Dendritic cell treated with granulocyte-macrophage colony-stimulating factor and Interleukin-4, amounts not matched to agents 40 ng/mL and 50 ng/mL, for 4 days (primary cell): Measurements from ENCODE around the gene PIP5K1C.

Experiments
- H3K27ac Mint-ChIP-seq: one replicate; pipeline ENCODE4 v1.8.0; 2022; ENCODE audit warnings: mild to moderate bottlenecking, mixed read lengths
- H3K27me3 Mint-ChIP-seq: one replicate; pipeline ENCODE4 v1.8.0; 2022; ENCODE audit warnings: mild to moderate bottlenecking, mixed read lengths
- H3K36me3 Mint-ChIP-seq: one replicate; pipeline ENCODE4 v1.8.0; 2022; ENCODE audit warnings: low read depth, mixed read lengths
- H3K4me1 Mint-ChIP-seq: one replicate; pipeline ENCODE4 v1.8.0; 2022; ENCODE audit warnings: low read depth, mixed read lengths
- H3K4me3 Mint-ChIP-seq: one replicate; pipeline ENCODE4 v1.8.0; 2022; ENCODE audit warnings: mild to moderate bottlenecking, moderate library complexity, mixed read lengths
- H3K9me3 Mint-ChIP-seq: one replicate; pipeline ENCODE4 v1.8.0; 2022; ENCODE audit warnings: mixed read lengths
- intact Hi-C: fragments of 100-400 bp; cut with micrococcal nuclease; formaldehyde crosslinking; loops from one replicate; pipeline ENCODE4 v1.15.0; 2022

PIP5K1C gene

GRCh38 chr19:3622224-3622623, 78.0 kb downstream of the PIP5K1C start:
- no peak overlapping the region for H3K27ac Mint-ChIP-seq
- H3K4me3 Mint-ChIP-seq = no peak overlapping the region
- H3K9me3 Mint-ChIP-seq = no peaks in the 10 kb centered on the region
- H3K4me1 Mint-ChIP-seq = peaks cover 53% of the 10 kb centered on the region
- no peaks in the 10 kb centered on the region for H3K27me3 Mint-ChIP-seq
- peaks cover 76% of the 10 kb centered on the region for H3K36me3 Mint-ChIP-seq
- intact Hi-C loops = no loop called here

- no peak overlapping the region for H3K4me3 Mint-ChIP-seq
- H3K27ac Mint-ChIP-seq = no peak overlapping the region
- intact Hi-C loops = no loop called here
- peaks cover 52% of the 10 kb centered on the region for H3K4me1 Mint-ChIP-seq
- H3K9me3 Mint-ChIP-seq = no peaks in the 10 kb centered on the region
- peaks cover 80% of the 10 kb centered on the region for H3K36me3 Mint-ChIP-seq
- H3K27me3 Mint-ChIP-seq = no peaks in the 10 kb centered on the region
Observed at GRCh38 chr19:3621689-3622088, 78.6 kb downstream of the PIP5K1C start.

- no peaks in the 10 kb centered on the region for H3K27me3 Mint-ChIP-seq
- H3K9me3 Mint-ChIP-seq = no peaks in the 10 kb centered on the region
- no peak overlapping the region for H3K4me3 Mint-ChIP-seq
- no peak overlapping the region for H3K27ac Mint-ChIP-seq
- H3K36me3 Mint-ChIP-seq = peaks cover 80% of the 10 kb centered on the region
- H3K4me1 Mint-ChIP-seq = peaks cover 48% of the 10 kb centered on the region
- intact Hi-C loops = no loop called here
Observed at GRCh38 chr19:3620817-3621547, 79.3 kb downstream of the PIP5K1C start.

GRCh38 chr19:3620145-3620816, 80.0 kb downstream of the PIP5K1C start:
- Mint-ChIP-seq H3K27me3 (no peaks in the 10 kb centered on the region), H3K4me1 (peaks cover 41% of the 10 kb centered on the region), H3K4me3 (no peak overlapping the region), H3K36me3 (peaks cover 87% of the 10 kb centered on the region), H3K9me3 (no peaks in the 10 kb centered on the region), H3K27ac (no peak overlapping the region)
- intact Hi-C loops = no loop called here

GRCh38 chr19:3619631-3620012, 80.6 kb downstream of the PIP5K1C start:
- Mint-ChIP-seq H3K4me3 (no peak overlapping the region), H3K4me1 (peaks cover 35% of the 10 kb centered on the region), H3K9me3 (no peaks in the 10 kb centered on the region), H3K27ac (no peak overlapping the region), H3K27me3 (no peaks in the 10 kb centered on the region), H3K36me3 (peaks cover 94% of the 10 kb centered on the region)
- intact Hi-C loops = loop anchor here (2.0 kb wide), 1 partner anchor 75 kb away; no protein-coding TSS in a partner anchor

DNA sequence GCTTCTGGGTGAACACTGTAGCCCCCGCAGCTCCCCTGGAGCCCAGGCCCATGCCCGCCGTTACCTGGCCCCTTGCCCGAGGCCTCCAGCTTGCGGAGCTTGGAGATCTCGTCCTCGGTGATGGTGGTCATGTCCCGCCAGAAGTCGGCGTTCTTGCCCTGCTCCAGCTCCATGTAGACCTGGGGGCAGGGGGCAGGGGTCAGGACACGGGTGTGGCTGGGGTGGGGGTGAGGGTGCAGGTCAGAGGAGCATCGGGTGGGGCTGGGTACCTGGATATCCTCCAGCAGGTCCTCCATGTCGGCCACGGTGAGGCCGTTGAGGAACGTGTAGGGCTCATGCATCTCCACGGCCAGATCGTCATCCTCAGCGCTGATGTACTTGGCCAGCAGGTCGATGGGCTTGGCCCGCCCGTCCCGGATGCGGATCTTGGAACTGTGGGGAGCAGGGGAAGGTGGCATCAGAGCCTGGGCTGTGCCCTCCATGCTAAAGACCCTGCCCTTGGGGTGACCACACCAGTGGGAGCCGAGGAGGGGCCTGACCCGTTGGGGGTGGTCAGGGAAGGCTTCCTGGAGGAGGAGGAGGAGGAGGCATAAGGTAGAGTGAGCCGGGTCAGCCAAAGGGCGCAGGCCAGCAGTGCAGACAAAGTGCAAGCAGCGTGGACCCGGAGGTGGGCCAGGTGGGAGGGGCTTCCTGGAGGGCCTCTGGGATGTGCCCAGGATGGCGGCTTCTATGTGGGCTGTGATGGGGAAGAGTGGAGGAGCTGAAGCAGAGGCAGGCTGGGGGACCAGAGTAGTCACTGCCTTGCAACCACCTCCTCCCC, 81.2 kb downstream of the PIP5K1C start:
- H3K4me3 Mint-ChIP-seq = no peak overlapping the region
- intact Hi-C loops = loop anchor here (2.0 kb wide), 1 partner anchor 74 kb away; no protein-coding TSS in a partner anchor

GRCh38 chr19:3618144-3618810, 82.0 kb downstream of the PIP5K1C start:
- no peaks in the 10 kb centered on the region for H3K9me3 Mint-ChIP-seq
- peaks cover 27% of the 10 kb centered on the region for H3K4me1 Mint-ChIP-seq
- intact Hi-C loops = loop anchor here (2.0 kb wide), 1 partner anchor 73 kb away; no protein-coding TSS in a partner anchor
- H3K27me3 Mint-ChIP-seq = no peaks in the 10 kb centered on the region
- H3K4me3 Mint-ChIP-seq = no peak overlapping the region
- H3K36me3 Mint-ChIP-seq = peaks cover 97% of the 10 kb centered on the region
- H3K27ac Mint-ChIP-seq = peak overlapping the region; percentile 43

More for the DNA sequence above, 81.2 kb downstream of the PIP5K1C start:
- Mint-ChIP-seq H3K4me1 (peaks cover 29% of the 10 kb centered on the region), H3K9me3 (no peaks in the 10 kb centered on the region), H3K27me3 (no peaks in the 10 kb centered on the region), H3K27ac (no peak overlapping the region), H3K36me3 (peaks cover 97% of the 10 kb centered on the region)

GRCh38 chr19:3617463-3617862, 82.8 kb downstream of the PIP5K1C start:
- no peak overlapping the region for H3K4me3 Mint-ChIP-seq
- H3K27ac Mint-ChIP-seq = peak overlapping the region; percentile 43
- intact Hi-C loops = no loop called here
- peaks cover 27% of the 10 kb centered on the region for H3K4me1 Mint-ChIP-seq
- peaks cover 97% of the 10 kb centered on the region for H3K36me3 Mint-ChIP-seq
- H3K9me3 Mint-ChIP-seq = no peaks in the 10 kb centered on the region
- H3K27me3 Mint-ChIP-seq = no peaks in the 10 kb centered on the region

GRCh38 chr19:3615524-3616135, 84.6 kb downstream of the PIP5K1C start:
- no peaks in the 10 kb centered on the region for H3K27me3 Mint-ChIP-seq
- H3K9me3 Mint-ChIP-seq = no peaks in the 10 kb centered on the region
- peaks cover 97% of the 10 kb centered on the region for H3K36me3 Mint-ChIP-seq
- no peak overlapping the region for H3K27ac Mint-ChIP-seq
- no peak overlapping the region for H3K4me3 Mint-ChIP-seq
- H3K4me1 Mint-ChIP-seq = peaks cover 27% of the 10 kb centered on the region
- intact Hi-C loops = no loop called here

- intact Hi-C loops = no loop called here
- Mint-ChIP-seq H3K4me3 (no peak overlapping the region), H3K27ac (no peak overlapping the region), H3K4me1 (peaks cover 31% of the 10 kb centered on the region), H3K36me3 (peaks cover 97% of the 10 kb centered on the region), H3K27me3 (no peaks in the 10 kb centered on the region), H3K9me3 (no peaks in the 10 kb centered on the region)
Observed at GRCh38 chr19:3614858-3615505, 85.3 kb downstream of the PIP5K1C start.

DNA sequence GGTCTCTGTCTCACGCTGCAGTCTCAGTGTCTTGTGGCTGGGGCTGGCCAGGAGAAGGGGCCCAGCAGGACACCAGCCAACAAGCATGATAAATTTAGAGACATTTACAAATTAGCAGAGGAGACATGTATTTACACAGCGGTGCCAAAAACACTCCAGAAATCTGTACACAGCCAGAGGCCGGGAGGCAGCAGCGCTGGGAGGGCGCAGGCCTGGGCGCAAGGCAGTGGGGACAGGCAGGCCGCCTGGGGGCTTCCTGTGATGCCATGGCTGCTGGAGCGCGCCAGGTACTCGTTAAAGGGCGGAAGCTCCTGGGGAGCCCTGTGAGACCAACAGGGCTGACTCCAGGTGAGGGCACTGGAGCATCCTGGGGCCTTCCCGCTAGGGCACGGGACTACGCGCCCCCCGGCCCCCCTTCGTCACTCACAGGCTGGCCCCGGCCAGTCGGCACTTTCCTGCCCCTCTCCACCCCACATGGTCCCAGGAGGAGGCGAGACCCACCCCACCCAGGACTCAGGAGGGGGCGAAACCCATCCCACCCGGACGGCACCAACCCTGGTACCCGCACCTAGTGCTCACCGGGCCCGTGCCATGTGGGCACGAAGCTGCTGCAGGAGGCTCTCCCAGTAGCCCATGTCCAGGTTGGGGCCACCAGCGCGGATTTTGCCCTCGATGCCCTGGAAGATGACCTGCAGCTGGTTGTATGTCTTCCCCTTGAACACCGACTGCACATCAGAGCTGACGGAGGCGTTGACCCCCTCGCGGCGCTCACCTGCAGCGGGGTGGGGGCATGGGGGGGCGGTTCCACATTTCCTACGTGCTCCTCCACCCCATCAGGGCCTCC, 86.2 kb downstream of the PIP5K1C start:
- H3K36me3 Mint-ChIP-seq = peaks cover 92% of the 10 kb centered on the region
- intact Hi-C loops = no loop called here
- H3K27me3 Mint-ChIP-seq = peaks cover 2% of the 10 kb centered on the region
- H3K4me1 Mint-ChIP-seq = peaks cover 35% of the 10 kb centered on the region
- no peaks in the 10 kb centered on the region for H3K9me3 Mint-ChIP-seq
- H3K27ac Mint-ChIP-seq = peak overlapping the region; percentile 9
- H3K4me3 Mint-ChIP-seq = no peak overlapping the region
